GM19463 (cell line): ENCODE data around the gene BTF3L4.
"Not testable (repeated sequence)": the region's sequence is repeated elsewhere in the genome, so short reads cannot be mapped to it uniquely, and the experiment has no call there.

Experiments
- ATAC-seq: cut with Tn5 transposase; IDR thresholded peaks from one replicate; pipeline ENCODE4 v1.9.1; 2021; ENCODE audit warnings: mild to moderate bottlenecking, moderate library complexity; ENCODE audit not compliant: unreplicated experiment

The BTF3L4 gene

DNA sequence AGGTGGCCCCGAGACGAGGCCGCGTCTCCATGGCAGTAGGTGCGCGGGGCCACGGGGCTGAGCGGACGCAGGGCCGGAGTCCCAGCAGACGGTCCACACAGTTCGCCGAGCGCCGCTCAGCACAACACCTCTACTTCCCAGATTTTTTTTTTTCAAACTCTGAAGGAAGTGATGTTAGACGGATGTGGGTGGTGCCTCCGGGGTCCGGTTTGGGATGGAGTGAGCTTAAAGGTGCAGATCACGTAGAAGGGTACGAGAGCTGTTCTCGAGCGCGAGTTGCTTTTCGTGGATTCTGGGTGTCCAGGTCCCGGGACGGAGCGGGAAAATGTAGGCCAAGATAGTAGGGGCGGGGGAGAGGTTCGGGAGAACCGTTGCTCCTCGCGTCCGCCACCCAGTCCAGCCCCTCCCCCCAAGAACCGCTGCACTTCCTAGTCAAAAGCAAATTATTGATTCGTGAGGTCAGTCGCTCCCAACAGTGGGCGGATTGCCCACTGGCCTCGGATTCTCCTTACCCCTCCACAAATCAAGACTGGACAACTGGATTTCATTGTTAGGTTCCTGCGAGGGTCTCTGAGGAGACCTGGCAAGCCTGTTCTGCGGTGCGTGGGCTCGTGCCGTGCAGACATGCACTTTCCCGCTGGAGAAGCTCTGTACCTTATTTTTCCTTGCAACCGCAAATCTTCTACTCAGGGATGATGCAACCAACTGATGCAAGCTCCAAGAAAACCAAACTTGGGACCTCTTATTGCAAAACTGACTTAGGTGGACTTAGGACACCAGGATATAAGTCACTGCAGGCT lies 829 bp upstream of the BTF3L4 start, which contains the start of gene TXNDC12:
TXNDC12 (minus strand) TSS at position 126 of the 800 bp plus-strand sequence; CDS start at position 31, 95 bp downstream.
- no peak for ATAC-seq

DNA sequence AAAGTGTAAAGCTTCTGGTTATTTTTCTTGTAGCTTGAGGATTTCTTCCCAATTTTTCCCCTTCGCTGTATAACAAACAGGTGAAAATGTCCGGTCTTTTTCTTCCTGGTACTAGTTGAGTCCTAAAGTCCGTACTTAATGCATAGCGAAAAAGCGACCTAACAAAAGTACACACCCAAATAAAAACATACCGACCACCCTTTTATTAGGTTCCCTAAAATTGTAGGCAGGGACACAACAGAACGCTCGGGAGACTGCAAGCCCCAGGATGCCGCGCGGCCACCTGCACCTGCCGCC lies 281 bp upstream of the BTF3L4 start:
- no peak for ATAC-seq

DNA sequence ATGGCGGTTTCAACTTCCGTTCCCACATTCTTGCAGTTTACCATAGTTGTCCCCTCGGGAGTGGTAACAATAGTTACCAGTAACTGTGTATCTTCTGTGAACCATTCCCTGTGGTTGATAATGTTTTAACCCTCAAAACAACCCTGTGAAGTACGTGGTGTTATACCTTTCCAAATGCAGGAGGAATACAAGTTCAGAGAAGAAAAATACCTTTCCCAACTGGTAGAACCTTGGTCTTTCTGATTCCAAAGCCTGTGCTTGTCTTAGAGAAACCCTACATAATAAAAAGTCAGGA lies 789 bp downstream of the BTF3L4 start:
- no peak for ATAC-seq

DNA sequence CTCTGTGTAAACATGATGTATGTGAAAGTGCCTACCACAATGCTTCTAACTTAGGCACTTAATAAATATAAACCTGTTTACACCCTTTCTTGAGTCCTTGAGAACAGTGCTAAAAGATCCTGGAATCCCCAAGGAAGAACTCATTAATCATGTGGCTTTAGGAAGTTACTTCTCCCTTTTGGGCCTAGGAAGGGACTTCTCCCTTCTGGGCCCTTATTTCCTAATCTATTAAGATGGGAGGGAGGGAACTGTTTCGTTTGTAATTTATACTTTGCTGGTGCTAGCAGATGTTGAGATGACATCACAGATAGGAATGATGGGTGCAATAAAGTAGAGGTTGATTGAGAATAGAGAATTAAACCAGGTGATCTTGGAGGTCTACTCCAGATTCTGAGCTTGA lies 1.2 kb downstream of the BTF3L4 start:
- ATAC-seq: no peak

DNA sequence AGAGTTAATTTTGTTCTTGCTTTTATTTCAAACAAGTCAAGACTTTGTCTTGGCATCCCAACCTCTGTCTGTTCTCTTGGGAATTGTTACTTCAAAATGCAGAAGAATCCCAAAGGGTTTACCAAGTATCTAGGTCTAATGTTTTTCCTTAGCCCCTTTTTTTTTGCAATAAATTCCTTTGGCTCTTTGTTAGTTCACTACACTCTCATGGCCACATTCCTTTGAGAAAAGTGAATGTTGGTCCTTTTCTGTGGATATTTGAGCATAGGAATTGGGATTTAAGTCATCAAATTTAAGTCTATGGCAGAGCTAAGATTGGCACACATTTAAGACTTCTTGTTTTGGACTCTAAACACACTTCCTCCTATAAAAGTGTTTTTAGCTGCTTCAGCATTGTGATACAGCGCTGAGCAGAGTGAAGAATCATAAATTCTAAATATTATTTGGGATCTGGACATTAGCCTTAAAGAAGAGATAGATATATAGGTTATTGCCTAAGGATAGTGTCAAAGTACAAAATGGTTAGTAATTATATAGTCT lies 1.9 kb downstream of the BTF3L4 start:
- no peak for ATAC-seq

DNA sequence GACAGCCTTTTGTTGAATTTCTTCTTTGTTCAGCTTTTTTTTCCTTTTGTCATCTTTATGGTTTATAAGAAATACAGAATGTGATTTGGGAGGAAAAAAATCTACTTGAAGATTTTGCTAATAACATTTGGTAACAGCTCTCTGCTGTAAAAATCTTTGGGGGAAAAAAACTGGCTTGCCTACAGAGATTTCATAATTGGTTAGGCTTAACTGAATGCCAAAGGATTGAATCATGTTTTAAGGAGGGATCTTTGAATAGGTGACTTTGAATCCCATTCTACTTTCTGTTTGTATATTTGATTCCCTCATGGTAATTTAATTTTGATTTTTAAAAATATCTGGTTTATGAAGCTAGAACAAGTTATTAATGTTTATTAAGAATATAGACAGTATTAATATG lies 3.2 kb downstream of the BTF3L4 start:
- ATAC-seq: no peak

DNA sequence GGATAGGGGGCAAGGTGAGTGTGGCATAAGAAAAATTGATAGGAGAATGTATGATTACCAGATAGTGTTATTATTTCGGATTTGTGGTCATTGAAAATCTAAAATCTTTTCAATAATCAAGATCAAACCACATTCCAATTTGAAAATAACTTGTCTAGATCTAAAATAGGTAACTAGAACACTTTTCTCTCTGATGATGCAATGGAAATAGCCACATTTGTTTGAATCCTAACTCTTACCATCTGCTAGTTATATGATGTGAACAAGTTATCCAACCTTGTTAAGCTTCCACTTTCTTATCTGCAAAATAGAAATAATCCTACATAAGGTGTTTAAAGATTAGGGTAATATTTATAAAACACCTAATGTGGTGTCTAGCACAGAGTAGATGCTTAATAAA lies 3.8 kb downstream of the BTF3L4 start:
- ATAC-seq: no peak

DNA sequence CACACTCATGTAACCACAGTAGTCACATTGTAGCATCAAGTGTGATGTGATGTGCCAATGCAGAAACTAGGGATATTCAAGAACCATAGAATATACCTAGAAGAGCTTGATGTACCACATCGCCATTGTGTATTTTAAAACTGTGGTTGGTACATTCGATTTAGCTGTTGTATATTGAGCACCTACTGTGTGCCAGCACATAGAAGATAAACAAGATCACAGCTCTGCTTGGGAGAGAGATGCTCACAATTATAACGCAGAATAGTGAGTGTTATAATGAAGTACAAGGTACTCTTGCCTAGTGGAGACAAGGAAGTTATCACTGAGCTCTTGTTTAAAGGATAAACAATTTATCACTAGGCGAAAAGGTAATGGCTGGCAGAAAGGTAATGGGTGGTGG lies 4.7 kb downstream of the BTF3L4 start:
- no peak for ATAC-seq

DNA sequence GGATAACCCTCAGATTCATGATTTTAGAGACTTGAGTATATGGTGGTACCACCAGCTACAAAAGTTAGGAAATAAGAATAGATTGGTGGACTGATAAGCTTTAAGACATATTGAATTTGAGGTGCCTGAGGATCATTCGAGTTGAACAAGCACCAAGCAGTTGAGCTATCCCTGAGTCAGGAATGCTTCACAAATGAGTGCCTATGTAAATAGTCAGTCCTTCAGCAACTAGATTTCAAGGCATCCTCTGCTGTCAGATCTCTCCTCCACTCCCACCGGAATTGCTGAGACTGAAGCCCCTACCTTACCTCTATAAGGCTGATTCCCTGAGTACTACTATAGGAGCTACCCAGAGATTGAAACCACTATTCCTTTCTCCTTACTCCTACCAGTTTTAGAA lies 7.1 kb downstream of the BTF3L4 start:
- no peak for ATAC-seq

DNA sequence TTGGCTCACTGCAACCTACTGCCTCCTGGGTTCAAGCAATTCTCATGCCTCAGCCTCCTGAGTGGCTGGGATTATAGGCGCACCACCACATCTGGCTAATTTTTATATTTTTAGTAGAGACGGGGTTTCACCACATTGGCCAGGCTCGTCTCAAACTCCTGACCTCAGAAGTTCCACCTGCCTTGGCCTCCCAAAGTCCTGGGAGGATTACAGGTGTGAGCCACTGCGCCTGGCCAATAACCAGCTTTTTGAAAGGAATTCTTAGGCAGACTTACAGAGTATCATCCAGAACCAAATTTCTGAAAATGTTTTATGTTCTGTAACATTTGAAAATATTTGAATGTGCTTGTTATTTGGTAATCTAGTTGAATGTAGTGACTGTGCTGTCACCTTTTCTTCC lies 14.6 kb downstream of the BTF3L4 start:
- no peak for ATAC-seq

DNA sequence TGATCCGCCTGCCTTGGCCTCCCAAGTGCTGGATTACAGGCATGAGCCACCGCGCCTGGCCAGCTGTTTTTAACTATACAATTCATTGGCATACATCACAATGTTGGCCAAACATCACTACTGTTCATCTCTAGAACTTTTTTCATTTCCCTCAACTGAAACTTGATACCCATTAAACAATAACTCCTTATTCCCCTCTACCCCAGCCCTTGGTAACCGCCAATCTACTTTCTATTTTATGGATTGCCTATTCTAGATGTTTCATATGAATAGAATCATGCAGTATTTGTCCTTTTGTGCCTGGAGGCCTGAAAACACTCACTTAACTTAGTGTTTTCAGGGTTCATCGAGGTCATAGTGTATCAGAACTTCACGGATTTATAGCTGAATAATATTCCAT lies 16.2 kb downstream of the BTF3L4 start:
- no peak for ATAC-seq

DNA sequence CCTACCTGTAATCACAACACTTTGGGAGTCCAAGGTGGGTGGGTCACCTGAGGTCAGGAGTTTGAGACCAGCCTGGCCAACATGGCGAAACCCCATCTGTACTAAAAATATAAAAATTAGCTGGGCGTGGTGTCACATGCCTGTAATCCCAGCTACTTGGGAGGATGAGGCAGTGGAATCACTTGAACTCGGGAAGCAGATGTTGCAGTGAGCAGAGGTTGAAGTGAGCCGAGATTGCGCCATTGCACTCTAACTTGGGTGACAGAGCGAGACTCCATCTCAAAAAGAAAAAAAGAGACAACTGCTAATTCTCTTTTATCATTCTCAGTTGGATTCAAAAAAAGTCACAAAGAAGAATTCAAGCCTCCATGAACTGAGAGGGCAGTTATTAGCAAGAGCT lies 21.2 kb downstream of the BTF3L4 start:
- ATAC-seq: not testable (repeated sequence)

DNA sequence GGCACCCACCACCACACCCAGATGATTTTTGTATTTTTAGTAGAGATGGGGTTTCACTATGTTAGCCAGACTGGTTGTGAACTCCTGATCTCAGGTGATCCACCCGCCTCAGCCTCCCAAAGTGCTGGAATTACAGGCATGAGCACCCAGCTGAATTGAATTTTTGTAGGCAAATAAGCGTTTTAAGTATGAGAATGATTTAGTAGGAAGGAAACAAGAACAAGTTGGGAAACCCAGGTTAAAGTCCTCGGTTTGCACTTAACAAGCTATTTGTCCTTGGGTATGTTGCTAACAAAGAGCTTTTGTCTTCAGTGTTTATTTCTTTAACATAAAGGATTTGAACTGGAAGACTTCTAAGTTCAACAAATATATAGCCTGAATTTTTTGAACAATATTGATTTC lies 23.9 kb downstream of the BTF3L4 start:
- ATAC-seq: no peak

DNA sequence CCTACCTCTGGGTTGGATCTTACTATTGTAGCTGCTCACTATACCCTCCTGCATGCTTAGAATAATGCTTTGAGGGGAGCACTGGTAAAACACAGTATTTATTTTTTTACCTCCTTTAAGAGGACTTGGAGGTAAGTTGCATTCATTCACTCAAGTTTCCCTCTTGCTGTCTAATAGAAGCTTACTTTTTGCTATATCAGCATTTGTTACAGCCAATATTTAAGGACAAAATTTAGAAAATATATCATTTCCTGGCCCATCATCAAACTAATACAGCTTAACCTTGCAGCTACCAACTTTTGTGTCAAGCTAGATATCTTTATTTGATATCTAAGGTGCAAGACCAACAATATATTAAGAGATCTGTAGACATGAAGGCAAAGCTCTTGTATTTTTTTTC lies 31.8 kb downstream of the BTF3L4 start:
- not testable (repeated sequence) for ATAC-seq

DNA sequence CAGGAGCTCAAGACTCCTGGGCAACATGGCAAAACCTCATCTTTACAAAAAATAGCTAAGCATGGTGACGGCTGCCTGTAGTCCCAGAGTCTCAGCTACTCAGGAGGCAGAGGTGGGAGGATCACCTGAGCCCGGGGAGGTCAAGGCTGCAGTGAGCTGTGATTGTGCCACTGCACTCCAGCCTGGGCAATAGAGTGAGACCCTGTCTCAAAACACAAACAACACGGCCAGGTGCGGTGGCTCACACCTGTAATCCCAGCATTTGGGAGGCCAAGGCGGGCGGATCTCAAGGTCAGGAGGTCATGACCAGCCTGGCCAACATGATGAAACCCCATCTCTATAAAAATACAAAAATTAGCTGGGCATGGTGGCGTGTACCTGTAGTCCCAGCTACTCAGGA lies 38.2 kb downstream of the BTF3L4 start:
- ATAC-seq: not testable (repeated sequence)

DNA sequence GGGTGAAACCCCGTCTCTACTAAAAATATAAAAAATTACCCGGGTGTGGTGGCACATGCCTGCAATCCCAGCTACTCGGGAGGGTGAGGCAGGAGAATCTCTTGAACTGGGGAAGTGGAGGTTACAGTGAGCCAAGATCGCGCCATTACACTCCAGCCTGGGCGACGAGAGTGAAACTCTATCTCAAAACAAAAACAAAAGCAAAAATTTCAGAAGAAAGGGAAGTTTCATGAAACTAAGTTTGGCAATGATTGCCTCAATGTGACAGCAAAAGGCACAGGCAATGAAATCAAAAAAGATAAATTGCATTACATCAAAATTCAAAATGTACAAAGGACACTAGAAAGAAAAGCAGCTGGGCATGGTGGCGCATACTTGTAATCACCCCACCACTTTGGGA lies 40.1 kb downstream of the BTF3L4 start:
- ATAC-seq: no peak

DNA sequence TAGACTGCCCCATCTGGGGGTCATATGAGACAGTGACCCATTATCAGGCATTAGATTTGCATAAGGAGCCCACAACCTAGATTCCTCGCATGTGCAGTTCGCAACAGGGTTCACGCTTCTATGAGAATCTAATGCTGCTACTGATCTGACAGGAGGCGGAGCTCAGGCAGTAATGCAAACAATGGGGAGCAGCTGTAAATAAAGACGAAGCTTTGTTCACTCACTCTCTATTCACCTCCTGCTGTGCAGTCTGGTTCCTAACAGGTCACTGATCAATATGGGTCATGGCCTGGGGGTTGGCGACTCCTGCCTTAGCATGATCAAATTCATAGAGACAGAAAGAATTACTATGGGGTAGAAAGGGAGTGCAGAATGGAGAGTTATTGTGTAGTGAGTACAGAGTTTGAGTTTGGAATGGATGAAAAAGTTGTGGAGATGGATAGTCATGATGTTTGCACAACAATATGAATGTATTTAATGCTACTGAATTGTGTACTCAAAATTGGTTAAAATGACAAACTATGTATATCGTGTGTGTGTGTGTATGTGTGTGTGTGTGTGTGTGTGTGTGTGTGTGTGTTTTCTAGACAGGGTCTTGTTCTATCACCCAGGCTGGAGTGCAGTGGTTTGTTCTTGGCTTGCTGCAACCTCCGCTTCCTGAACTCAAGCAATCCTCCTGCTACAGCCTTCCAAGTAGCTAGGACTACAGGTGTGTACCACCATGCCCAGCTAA lies 42.2 kb downstream of the BTF3L4 start:
- no peak for ATAC-seq

DNA sequence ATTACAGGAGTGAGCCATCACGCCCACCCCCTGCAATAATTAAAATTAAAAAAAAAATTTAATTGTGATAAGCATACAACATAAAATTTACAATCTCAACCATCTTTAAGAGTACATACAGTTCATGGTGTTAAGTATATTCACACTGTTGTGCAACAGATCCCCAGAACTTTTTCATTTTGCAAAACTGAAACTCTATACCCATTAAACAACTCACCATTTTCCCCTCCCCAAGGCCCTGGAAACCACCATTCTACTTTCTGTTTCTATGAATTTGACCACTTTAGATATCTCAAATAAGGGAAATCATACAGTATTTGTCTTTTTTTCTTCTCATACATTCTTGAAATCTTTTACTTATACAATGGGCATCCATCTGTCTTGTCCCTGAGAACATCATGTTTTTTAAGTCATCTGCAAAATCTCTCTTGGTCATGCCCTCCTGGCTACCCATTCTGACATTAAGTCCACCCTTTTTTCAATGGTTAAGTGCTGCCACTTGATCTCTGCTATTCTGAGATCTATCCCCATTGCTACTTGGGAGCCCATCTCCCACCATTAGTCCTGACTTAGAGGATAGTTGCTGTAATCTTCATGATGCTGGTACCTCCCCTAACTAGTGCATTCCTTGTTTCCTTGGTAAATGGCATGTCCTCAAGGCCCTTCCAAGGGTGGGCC lies 46.4 kb downstream of the BTF3L4 start:
- peak; percentile 73 for ATAC-seq

DNA sequence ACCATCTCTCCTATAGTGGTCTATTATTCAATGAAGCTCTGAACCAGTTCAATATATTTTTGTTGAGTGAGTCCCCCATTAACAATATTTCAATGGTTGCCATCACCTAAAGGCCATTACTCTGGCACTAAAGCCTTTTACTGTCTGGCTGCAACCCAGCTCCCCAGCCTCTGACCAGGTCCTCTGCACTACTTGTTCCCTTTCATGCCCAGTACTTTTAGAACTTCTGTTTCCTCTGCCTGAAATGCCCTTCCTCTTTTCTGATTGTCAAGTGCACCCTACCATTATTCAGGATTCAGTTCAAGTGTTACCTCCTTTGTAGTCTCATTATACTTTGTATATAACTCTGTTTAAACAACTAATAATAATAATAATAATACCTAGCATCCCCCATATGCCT lies 55.4 kb downstream of the BTF3L4 start:
- no peak for ATAC-seq

DNA sequence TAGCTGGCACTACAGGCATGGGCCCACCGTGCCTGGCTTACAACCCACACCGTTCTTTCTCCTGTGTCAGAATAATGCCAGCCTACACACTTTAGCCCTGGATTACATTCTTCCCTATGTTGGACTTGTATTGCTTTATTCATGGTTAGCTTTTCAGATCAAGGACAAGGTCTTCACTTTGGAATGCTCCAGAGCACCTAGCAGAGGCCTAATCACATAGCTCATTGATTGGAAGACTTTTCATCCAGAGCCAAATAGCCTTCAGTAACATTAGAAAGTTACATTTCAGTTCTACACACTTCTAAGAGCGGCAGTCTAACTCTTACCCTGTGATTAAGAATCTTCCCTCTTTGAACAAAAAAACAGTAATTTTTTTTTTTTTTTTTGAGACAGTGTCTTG lies 56.4 kb downstream of the BTF3L4 start:
- ATAC-seq: no peak

DNA sequence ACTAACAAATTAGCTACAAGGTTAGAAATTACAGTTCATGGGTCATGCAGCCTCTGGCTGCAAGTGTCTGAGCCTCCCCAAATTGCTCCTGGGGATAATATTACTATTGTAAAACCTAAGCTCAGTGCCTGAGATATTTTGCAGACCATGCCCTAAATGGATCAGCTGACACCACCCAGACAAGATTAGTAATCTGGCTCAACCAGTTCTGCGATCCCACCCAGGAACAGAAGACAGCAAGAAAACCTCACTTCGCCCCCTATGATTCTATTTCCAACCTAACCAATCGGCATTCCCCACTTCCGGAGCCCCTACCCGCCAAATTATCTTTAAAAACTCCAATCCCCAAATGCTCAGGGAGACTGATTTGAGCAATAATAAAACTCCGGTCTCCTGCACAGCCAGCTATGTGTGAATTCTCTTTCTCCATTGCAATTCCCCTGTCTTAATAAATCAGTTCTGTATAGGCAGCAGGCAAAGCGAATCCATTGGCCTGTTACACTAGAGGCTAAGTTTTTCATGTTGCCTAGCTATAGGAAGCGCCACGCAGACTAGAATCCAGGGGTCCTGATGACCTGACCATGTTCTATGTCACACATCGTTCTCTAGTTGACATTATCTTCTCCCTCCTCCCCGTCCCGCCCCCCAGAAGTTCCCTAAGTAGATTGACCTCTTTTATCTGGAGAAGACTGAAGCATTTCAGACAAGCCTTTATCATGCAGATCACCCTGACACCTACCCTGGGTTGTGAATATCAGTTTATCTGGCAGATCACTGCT lies 63.4 kb downstream of the BTF3L4 start:
- no peak for ATAC-seq
